Dermis microvascular lymphatic vessel endothelial cell (primary cell): ENCODE data around the gene PFKP. TPM values are rescaled to one million over a fixed set of nuclear protein-coding genes. Genes with fewer than 3 reads are reported as not detected.

Experiments used
- DNase-seq, 2 donors: peaks; one replicate each; pipeline versions ENCODE4 v3.0.0 to v3.0.0-alpha.2; 2010; ENCODE audit warnings: low read depth in 2 of 2
- total RNA-seq: library from RNA; depleted of rRNA; stranded (reverse); fragments of >200 nt; gene quantifications from 2 replicates; pipeline ENCODE4 v1.2.1, GENCODE V29; 2014

The PFKP gene
- total RNA-seq, 1 donor from 2014 or later, result 166 TPM

DNA sequence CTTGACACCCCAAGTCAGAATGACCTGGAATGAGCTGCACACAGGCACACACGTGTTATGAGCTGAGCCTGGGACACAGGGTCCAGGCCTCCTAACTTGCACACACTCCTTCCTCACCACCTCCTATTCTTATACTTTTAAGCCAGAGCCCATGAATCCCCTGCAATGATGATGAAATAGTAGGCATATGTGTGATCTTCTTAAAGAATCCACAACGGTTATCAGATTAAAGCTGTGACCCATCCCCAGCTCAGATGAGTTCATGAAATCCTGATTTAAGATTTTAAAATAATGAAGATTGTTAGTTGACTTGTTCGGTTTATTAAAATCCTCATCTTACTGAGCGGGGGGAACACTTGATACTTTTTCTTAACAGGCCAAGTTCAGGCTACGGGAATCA is 66.6 kb downstream of the PFKP start:
- no peak for DNase-seq

DNA sequence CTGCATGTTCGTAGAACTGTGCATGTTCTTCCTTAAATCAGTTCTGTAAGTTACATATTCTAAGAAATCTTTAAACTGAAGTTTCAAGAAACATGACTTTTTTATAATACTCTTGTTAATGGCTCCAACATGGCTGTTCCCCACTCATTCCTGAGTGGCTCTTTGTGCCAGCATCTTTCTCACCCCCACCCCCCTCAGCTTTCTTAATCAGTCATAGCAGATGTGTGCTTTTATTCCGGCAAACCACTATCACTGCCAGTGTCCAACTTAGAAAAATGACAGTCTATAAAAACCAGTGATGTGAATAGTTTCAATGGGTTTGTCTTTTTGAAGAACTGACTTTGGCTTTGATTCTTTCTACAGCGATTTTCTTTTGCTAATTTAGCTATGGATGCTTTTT is 67.7 kb downstream of the PFKP start:
- DNase-seq, result no peak

DNA sequence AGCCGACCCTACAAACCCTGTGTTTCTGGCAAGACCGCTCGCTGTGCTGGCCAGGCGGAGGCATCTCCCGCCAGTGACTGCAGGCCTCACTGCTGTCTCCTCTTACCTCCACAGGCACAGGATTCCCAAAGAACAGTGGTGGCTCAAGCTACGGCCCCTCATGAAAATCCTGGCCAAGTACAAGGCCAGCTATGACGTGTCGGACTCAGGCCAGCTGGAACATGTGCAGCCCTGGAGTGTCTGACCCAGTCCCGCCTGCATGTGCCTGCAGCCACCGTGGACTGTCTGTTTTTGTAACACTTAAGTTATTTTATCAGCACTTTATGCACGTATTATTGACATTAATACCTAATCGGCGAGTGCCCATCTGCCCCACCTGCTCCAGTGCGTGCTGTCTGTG is 69.0 kb downstream of the PFKP start:
- DNase-seq, result no peak

DNA sequence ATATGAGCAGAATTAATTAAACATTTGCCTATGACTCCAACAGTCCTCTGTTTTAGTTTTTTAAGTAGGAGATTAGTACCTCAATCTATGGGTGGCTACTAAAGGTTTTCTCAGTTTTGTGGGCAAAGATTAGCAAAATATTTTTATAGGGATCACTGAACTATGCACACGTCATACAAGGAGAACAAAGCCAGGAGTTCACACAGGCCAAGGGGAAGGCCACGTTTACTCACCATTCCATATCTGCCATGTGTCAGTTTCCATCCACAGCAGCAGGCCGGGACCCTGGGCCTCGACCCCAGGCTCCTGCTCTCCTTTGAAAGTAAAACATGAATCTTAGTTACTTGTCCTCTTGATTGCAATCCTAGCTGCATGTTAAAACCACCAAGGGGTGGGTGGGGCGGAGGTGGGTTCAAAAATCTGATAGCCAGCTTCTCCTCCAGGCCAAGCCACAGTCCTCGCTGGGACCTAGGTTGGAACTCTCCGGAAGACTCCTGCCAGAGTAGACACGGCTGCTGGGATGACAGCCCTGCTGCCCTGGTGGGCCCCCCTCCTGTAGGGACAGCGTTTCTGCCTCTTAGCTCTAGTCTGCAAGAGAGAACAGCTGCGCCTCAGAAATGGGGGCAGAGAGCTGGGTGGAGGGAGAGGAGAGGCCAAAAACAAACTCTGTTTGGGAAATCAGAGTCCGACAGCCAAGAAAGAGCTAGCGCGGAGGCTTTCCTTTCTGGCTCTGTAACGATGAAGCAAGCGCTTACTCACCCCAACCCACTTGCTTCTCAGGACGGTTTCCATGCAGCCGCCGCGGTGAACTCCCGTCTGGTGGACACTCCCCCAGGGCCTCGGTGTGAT is 69.6 kb downstream of the PFKP start:
- no peak for DNase-seq

DNA sequence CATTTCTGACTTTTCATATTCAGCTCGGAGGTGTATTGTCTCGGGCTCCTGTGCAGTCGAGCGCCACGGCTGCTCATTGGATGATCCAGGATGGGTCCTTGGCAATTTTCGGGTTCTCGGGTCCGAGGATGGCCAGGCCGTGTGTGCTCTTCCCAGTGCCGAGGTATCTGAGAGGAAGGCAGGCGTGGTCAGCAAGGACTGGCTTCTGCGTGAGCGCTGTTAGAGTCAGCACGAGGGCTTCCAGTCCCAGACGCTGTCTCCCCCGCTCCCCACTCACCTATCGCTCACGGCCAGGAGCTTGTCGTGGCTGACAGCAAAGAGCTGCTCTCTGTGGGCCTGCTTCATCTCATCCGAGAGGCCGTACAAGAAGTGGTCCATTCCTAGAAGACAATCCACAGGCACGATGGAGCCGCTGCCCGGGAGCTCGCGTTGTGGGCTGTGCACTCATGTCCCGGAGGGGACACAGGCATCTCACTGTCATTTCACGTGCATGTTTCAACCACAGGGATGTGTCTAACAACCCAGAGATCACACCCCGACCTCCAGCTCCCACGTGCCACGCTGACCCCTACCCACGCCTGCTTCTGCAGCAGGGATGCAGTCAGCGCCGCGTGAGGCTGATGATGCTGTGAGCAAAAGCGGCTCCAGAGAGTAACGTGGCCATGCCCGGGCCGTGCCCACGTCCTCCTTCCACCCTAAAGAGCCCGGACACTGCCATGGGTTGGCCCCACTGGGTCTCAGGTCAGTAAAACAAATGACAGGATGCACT is 70.8 kb downstream of the PFKP start:
- DNase-seq, result no peak

DNA sequence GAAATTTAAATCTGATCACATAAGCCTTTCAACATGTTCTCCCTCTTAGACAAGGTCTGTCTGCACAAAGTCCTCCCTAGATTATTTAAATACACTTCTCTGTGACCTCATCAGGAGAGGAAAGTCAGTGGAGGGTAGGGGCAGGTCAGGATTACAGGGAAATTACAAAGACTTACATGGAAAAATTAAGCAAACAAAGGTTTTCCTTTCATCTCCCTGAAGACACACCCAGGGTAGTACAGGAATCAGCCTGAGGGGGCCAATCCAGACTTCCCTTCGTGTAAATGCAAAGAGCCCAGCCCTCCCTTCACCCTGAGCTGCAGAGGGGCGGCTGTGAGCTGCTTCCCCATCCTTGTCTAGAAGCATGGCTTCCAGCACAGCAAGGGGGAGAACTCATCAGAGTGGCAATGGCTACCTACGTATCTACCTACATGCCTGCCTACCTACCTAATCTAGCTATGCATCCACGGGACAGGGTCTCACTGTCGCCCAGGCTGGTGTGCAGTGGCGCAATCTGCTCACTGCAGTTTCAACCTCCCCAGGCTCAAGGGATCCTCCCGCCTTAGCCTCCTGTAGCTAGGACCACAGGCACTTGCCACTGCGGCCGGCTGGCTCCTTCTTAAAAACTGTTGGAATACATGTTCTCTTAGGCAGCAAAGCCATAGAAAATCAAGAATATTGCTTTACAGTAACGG is 72.0 kb downstream of the PFKP start:
- no peak for DNase-seq

DNA sequence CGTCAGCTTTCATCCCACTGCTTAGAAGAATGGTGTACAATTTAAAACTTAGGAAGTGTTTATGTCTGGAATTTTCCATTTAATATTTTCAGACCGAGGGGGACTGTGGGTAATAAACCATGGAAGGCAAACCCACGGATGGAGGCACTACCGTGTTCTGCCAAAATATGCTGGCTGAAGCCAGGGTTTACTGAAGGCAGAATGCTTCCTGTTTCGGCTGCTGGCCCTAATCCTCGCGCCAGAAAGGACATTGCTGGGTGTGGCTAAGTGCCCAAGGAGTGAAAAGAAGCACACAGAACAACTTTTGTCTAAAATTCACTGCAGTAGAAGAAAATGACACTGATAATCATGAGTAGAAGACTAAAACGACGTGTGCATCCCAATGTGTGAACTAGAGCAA is 72.9 kb downstream of the PFKP start:
- no peak for DNase-seq

DNA sequence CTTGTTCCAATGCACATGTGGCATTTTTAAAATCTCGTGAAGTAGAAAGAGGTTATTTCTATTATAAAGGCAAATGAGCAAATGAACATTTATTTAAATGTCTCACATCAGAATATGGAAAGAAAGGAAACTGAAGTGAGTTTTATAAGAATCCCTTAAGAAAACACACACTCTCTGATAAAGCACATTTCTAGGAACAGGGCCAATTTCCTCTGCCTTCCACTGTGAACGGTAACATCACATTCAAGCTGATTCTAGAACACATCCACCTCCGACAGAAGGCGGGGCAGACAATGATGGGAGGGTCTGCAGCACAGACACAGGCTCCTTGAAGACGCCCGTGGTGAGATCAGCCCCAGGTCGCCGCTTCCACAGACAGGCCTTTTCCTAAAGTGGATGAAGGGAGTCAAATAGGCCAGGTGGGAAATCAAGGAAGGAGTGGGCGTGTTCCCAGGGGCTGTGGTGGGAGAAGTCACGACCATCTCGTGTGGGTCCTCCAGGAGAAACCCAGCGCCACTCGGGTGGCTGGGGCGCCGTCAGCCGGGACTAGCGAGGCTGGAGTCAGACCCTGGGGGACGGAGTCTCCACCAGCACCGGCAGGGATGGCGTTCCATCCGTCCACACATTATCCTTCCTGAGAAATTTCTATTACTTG is 74.1 kb downstream of the PFKP start:
- DNase-seq, result no peak

DNA sequence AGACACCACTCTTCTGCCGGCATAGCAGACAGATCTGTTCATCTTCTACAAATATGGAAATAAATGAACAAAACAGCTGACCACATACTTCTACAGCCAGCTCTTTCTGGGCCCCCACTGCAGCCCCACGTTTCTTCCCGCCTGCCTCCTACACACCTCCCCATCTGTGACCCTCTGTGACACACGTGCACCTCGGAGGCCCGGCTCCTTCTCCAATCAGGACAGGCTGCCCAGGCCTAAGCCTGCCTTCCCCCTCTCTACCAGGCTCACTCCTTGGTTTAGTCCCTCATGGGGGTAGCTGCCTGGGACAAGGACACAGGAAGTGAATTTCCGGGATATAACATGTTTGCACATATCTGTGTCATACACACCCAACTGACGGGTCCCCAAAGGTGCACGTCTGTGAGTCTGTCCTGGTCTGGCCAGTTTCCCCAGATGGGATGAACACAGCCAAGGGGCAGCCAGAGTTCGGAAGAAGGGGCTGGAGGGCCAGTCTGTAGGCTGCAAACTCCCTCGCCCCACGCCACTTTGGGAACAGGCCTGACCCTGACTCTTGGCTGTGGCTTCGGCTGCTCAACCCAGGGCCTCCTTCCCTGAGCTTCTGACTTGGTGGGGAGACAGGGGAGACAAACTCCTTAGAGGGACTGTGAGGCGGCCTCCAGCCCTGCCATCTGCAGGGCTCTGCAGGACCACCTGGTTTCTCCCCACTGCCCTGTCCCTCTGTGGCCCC is 75.0 kb downstream of the PFKP start:
- DNase-seq, result no peak

DNA sequence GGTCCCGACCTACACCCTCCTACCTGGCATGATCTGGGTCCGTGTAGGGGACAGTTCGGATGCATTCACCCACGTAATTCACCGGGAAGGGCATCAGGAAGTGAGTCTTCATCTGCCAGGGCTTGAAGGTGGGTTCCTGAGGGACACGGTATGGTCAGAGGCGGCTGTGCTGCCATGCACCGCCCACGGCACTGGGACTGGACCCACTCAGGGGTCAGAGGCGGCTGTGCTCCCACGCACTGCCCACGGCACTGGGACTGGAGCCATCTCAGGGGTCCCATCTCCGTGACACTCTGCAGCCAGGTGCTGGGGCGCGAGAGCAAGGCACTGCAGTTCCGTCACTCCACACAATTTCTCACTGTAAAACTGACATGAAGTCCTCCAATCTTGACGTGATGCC is 76.0 kb downstream of the PFKP start:
- DNase-seq, result no peak

DNA sequence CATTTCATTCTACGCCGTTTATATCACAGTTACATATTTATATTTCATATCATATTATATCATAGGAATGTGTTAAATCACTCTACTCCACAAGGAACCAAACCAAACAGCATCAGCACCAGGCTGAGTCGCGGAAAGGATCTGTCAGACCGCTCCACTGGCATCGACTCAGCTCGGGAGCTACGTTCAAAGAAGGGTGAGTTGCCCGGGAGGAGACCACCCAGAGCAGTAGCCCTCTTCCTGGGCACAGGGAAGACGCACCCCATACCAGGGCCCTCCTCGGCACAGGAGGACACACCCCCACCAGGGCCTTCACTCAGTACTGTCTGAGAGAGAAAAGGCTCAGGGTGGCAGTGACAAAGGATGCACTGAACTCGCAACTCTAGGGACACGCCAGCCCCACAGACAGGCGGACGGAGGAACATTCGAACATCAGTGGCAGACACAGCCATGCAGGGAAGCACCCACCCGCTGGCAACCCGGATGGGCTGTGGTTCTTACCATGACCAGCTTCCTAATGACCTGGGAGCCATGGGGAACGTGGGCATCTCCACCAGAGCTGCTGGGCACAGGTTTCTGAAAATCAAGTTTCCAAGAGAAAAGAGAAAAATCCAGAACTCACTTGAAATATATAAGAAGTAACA is 76.6 kb downstream of the PFKP start:
- DNase-seq, result no peak

DNA sequence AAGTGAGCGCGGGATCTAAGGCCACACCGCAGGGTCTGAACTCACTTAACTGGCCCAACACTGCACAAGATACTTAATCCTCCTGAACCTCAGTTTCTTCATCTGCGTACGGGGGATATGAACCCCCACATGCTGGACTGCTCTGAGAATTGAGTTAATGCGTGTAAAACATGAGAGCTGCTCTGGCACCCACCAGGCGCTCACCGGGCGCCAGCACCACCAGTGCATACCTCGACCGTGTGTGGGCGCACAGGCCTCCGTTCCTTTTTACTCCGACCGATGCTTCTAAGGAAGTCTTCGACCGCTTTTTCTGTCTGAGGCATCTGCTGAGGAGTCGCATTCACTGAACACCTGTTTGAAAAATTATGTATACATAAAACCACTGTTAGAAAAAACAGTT is 78.0 kb downstream of the PFKP start:
- DNase-seq, result no peak

DNA sequence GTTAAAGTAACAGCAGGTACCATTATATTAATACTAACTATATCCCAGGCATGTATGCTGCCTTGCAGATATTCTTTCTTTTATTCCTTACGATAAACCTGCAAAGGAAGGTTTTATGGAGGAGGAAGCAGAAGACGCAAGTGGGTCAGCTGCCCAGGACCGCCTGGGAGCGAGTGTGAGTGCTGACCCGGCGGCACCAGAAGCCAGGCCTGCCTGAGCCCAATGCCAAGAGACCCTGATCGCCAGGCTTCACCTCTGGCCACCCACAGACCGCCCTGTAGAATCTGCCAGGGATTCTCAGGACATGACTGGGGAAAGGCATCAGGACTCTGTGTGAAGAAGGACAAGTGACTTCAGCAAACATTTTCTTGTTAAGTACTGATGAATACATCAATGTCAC is 78.9 kb downstream of the PFKP start:
- DNase-seq, result no peak

DNA sequence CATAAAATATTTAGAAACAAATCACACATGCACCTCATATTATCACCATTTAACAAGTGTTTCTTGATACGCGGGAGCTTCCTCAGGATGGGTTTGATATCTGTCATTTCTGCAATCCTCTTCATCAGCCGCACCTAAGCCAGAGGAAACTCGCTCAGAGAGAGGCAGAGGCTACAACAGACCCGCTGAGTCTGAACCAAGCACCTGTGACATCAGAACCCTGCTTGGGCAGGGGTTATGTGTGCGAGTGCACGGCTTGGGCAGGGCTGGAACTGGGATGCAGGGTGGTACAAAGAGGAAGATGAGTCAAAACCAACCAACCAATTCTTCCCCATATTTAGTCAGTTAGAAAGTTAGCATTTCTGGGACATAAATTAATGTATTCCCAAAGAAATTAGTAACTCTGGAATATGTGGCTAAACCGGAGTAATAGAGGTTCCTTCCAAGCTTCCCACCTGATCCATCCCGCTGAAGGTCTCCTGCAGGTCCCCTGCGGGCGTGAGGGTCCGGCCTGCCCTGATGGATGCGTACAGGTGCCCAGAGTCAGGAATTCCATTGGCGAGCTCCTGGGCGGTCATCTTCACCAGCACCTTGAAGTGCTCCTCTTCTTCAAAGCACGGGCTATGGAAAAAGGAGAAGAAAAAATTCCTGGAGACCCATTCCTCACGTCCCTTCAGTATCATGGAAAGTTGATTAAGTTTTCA is 79.9 kb downstream of the PFKP start:
- no peak for DNase-seq

DNA sequence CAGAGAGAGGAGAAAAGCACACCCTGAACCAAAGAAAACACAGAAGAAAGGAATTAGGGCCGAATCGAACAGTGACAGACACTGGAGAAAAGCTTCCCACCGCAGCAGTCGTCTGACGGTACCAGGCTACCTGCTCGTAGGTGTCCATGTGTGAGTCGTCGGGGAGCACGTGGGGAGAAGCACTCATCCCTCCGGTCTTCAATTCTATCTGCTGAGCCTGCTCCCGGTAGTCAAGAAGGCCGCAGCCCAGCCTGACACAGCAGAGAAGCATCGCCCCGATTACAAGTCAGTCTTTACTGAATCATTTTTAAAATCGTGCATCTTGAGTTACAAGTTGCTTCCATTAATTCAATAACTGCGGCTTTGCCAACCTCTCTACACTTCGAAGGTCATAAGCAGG is 80.7 kb downstream of the PFKP start:
- DNase-seq, result no peak

DNA sequence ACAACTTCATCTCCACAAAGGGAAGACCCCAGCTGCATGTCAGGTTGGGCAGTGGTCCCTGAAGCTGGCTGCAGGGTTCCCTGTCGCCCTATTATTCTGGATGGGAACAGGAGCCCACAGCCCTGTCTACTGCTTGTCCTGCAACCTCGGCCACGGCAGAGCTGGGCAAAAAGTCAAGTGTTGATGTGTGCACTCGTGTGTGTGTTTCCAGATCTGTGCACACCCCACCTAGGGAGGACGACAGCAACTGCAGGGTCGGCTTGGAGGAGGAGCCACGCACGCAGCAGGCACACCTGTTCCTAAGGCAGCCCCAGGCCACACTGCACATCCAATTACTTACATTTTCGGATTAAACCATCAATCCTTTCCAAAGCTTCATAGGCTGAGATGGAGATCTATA is 81.6 kb downstream of the PFKP start:
- no peak for DNase-seq

DNA sequence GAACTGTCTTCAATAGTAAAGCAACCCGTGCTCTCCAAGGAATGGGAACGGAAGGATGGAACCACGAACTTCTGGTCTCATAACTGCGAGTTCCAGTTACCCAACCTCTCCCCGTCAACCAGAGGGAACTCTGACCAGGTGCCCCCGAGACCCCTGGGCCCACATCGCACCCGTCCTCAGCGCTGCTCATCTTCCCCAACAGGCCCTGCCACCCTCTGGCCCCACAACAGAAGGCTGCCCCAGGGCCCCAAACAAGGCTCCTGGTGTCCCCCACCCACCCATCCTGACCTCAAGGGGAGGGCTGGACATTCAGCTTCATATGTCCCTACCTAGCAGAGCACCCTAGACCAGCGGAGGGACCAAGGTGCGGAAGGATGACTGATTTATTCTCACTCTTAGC is 82.6 kb downstream of the PFKP start:
- no peak for DNase-seq

DNA sequence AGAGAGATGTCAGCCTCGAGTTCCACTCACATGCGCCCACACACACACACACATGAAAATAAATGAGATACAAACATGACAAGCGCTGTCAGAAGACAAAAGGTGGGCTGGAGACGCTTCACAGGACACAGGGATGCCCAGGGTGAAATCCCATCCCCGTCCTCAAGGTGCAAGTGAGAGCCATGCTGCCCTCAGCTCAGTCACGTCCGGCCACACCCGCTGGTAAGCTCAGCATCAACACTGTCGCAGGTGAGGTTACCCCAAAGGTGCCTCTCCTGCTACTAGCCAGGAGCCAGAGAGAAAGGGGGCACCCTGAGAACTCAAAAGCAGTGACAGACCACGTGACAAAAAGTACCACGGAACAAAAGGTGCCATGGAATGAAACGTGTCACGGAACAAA is 83.0 kb downstream of the PFKP start:
- DNase-seq, result no peak

DNA sequence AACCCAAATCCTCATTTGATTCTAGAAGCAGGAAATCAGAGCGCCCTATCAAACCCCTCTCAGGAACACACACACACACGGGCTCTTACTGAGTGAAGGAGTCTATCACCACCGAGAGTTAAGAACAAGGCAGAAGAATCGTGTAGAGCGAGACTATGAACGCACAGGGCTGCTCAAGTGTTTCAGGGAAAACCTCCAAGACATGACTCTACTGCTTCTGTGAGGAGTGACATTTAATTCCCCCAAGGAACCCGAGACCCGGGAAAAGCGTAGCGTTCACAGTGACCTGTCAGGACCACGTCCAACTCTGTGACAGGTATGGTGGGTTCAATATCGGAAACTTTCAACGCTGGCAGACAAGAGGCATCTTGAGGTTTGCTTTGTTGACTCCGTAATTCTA is 83.6 kb downstream of the PFKP start:
- DNase-seq, result no peak

DNA sequence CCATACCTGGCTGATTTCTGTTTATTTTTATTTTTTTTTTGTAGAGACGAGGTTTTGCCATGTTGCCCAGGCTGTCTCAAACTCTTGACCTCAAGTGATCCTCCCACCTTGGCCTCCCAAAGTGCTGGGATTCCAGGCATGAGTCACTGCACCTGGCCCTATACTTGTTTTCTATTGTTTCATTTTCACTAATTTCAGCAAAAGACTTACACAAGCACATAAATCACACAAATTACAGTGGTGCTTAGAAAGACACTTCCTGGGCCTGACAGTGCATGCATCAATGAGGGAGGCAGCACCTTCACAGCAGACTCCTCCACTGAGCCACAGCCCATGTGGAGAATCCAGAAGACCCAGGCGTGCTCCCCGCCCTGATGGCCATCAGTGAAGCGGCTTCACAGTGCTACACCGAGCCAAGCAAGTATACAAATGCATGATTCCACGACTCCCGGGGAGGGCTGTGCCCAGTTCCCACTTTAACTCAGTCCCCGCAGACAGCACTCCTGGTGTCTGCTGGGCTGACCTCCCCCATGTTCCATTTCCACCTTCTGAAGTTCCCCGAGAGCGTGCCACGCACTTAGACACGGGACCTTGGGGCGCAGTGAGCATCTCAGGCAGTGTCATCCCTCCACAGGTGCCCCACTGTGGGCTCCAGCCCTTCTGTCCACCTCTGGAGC is 84.7 kb downstream of the PFKP start:
- no peak for DNase-seq
